K562 (cell line): Measurements from ENCODE around the gene EIF5. TPM values are rescaled to one million over a fixed set of nuclear protein-coding genes. Genes with fewer than 3 reads are reported as not detected.

Experiments used
- ATAC-seq: fragments of 200-7000 bp; cut with Tn5 transposase; 3 replicates; pipeline ENCODE4 v1.9.1; 2020; ENCODE audit warnings: moderate library complexity
- BruUV-seq: library from RNA; stranded (reverse); fragments of 400-500 nt; replicated peaks from 2 replicates; lab custom pipeline; 2021; lab: Mats Ljungman, UMichigan
- CTCF ChIA-PET: fragments of 300-600 bp; formaldehyde crosslinking; extraction: SDS; loops from one replicate; lab custom pipeline; 2021; ENCODE audit warnings: low intra/inter-chr PET ratio; lab: Yijun Ruan, JAX
- POLR2A ChIA-PET: fragments of 300-600, 350-650 bp; sonication (Branson Sonifier 250); formaldehyde crosslinking; extraction: SDS; loops from one replicate; lab custom pipeline; 2021; ENCODE audit warnings: antibody characterized with exemption, inconsistent platforms; lab: Yijun Ruan, JAX
- DNase-seq, 4 experiments: peaks; one replicate each; pipeline versions ENCODE4 v3.0.0 to v3.0.0-alpha.2; 2011 to 2018; ENCODE audit warnings: low spot score in 3 of 4, mixed read lengths in 3 of 4; ENCODE audit errors: extremely low read depth in 1 of 4
- FAIRE-seq: peaks from 2 replicates; lab custom pipeline; 2011; peaks lifted over from hg19 to GRCh38; lab: Jason Lieb, UNC
- H2AFZ ChIP-seq: 2 replicates; pipeline ENCODE4 v1.6.0; 2011; ENCODE audit warnings: low read depth, low read length, control low read depth, inconsistent platforms
- H3K27ac ChIP-seq: fragments of 200-600 bp; 3 replicates; pipeline ENCODE4 v1.8.0; 2011; ENCODE audit warnings: low read depth, mild to moderate bottlenecking, control low read depth, inconsistent platforms, low read length, moderate library complexity, mixed read lengths; ENCODE audit errors: extremely low read depth
- H3K27me3 ChIP-seq, 2 experiments: fragments of 300-600 bp in 1 of 2; 2 replicates in 1 of 2; 3 replicates in 1 of 2; pipeline versions ENCODE4 v1.6.0 to v1.8.0; 2011; ENCODE audit warnings: inconsistent platforms in 2 of 2, low read length in 2 of 2, mild to moderate bottlenecking in 1 of 2, mixed read lengths in 1 of 2, moderate library complexity in 1 of 2; ENCODE audit not compliant: control insufficient read depth in 2 of 2, insufficient read depth in 2 of 2
- H3K36me3 ChIP-seq: fragments of 300-600 bp; 3 replicates; pipeline ENCODE4 v1.8.0; 2011; ENCODE audit warnings: mild to moderate bottlenecking, low read length, inconsistent platforms; ENCODE audit not compliant: control insufficient read depth, insufficient read depth
- H3K4me1 ChIP-seq, 2 experiments: fragments of 200-600 bp in 1 of 2; replicated peaks in 1 of 2; 2 replicates in 1 of 2; 3 replicates in 1 of 2; pipeline versions ENCODE4 v1.5.1 to v1.8.0; 2011; ENCODE audit warnings: inconsistent platforms in 2 of 2, low read length in 2 of 2, mild to moderate bottlenecking in 1 of 2, mixed read lengths in 1 of 2, moderate library complexity in 1 of 2; ENCODE audit not compliant: control insufficient read depth in 2 of 2, insufficient read depth in 2 of 2
- H3K4me2 ChIP-seq: 2 replicates; pipeline ENCODE4 v1.6.1; 2011; ENCODE audit warnings: low read length, control low read depth, inconsistent platforms, mixed read lengths; ENCODE audit not compliant: insufficient read depth
- H3K4me3 ChIP-seq: fragments of 200-600 bp; sonication (generic), shearing (Covaris generic); 2 replicates; pipeline ENCODE4 v1.5.1; 2016; ENCODE audit warnings: control low read depth, inconsistent platforms
- H3K79me2 ChIP-seq: fragments of 200-600 bp; 3 replicates; pipeline ENCODE4 v1.8.0; 2011; ENCODE audit warnings: low read length, inconsistent platforms; ENCODE audit not compliant: control insufficient read depth, insufficient read depth
- H3K9ac ChIP-seq, 2 experiments: 2 replicates each; pipeline versions ENCODE4 v1.6.0 to v1.6.1; 2011; ENCODE audit warnings: low read depth in 2 of 2, low read length in 2 of 2, control low read depth in 1 of 2, inconsistent platforms in 1 of 2, mild to moderate bottlenecking in 1 of 2, mixed read lengths in 1 of 2; ENCODE audit not compliant: insufficient read depth in 1 of 2
- H3K9me1 ChIP-seq: one replicate; pipeline ENCODE4 v1.6.0; 2011; ENCODE audit warnings: inconsistent platforms, mild to moderate bottlenecking, low read length, moderate library complexity; ENCODE audit not compliant: control insufficient read depth, insufficient read depth
- H3K9me3 ChIP-seq: replicated peaks from 2 replicates; pipeline ENCODE4 v1.5.1; 2011; ENCODE audit warnings: low read depth, low read length, inconsistent platforms; ENCODE audit not compliant: control insufficient read depth, insufficient read depth
- H4K20me1 ChIP-seq: replicated peaks from 2 replicates; pipeline ENCODE4 v1.6.1; 2011; ENCODE audit warnings: low read length, inconsistent platforms, mixed read lengths; ENCODE audit not compliant: control insufficient read depth, insufficient read depth
- C11orf30 ChIP-seq: fragments of 450-650 bp; IDR thresholded peaks from 2 replicates; pipeline ENCODE4 v1.6.1; 2016; ENCODE audit warnings: low read depth, mild to moderate bottlenecking
- CBX8 ChIP-seq: fragments of 200-600 bp; sonication (generic); IDR thresholded peaks from 2 replicates; pipeline ENCODE4 v1.6.1; 2012; ENCODE audit warnings: borderline replicate concordance, mixed run types, low read depth, mild to moderate bottlenecking, moderate library complexity, mixed read lengths, low read length, control low read depth, inconsistent platforms; ENCODE audit not compliant: poor library complexity, severe bottlenecking; ENCODE audit errors: extremely low read depth
- MAFF ChIP-seq: IDR thresholded peaks from 2 replicates; pipeline ENCODE4 v1.6.1; 2012; ENCODE audit warnings: low read length, improper control_type of control experiment
- MAFG ChIP-seq: fragments of 450-650 bp; conservative IDR thresholded peaks from 2 replicates; pipeline ENCODE4 v1.6.1; 2016; ENCODE audit warnings: missing genetic modification characterization, missing compliant biosample characterization
- MAFK ChIP-seq: IDR thresholded peaks from 2 replicates; pipeline ENCODE4 v1.6.1; 2011; ENCODE audit warnings: low read length, improper control_type of control experiment
- NUFIP1 ChIP-seq: fragments of 450-650 bp; IDR thresholded peaks from 2 replicates; pipeline ENCODE4 v1.6.1; 2018; ENCODE audit not compliant: partially characterized antibody
- ZBTB8A ChIP-seq: fragments of 450-650 bp; IDR thresholded peaks from 2 replicates; pipeline ENCODE4 v1.6.1; 2018; ENCODE audit warnings: mild to moderate bottlenecking, moderate library complexity; ENCODE audit not compliant: partially characterized antibody
- ZNF316 ChIP-seq: fragments of 450-650 bp; IDR thresholded peaks from 2 replicates; pipeline ENCODE4 v1.6.1; 2016
- ZNF644 ChIP-seq: fragments of 200-800 bp; sonication (Bioruptor generic); IDR thresholded peaks from 2 replicates; pipeline ENCODE4 v1.6.1; 2016; ENCODE audit warnings: low read depth, missing genetic modification characterization, missing compliant biosample characterization
- WGBS: fragments of 100-300 bp; shearing (Covaris generic); methylation state at CpG from one replicate; pipeline ENCODE4 v1.1.6; 2016; ENCODE audit warnings: low coverage, mixed read lengths; ENCODE audit not compliant: insufficient coverage; ENCODE audit errors: missing lambda C conversion rate; 5-methylcytosine and 5-hydroxymethylcytosine counted together
- in situ Hi-C: fragments of 300-500 bp; cut with MboI; formaldehyde crosslinking; loops from 4 replicates; pipeline ENCODE4 v1.15.0; 2018; ENCODE audit warnings: inconsistent platforms, mixed read lengths
- intact Hi-C: fragments of 100-400 bp; cut with micrococcal nuclease; formaldehyde crosslinking; loops from 2 replicates; pipeline ENCODE4 v1.14.2; 2022
- polyA plus RNA-seq, 8 experiments: library from polyadenylated mRNA; depleted of rRNA in 4 of 8; stranded (reverse) in 5 of 8; unstranded in 3 of 8; fragments of >200 nt; fragmentation: Nextera tagmentation in 2 of 8; fragmentation: Illumina TruSeq in 1 of 8; extraction: Ambion mirVana in 2 of 8; extraction: Trizol in 1 of 8; gene quantifications; 2 replicates each; pipeline versions ENCODE4 v1.2.1 to v1.2.3, GENCODE V29; 2011 to 2014; ENCODE audit warnings: inconsistent platforms in 1 of 8, missing spikeins in 1 of 8
- total RNA-seq, 7 experiments: library from RNA; depleted of rRNA in 6 of 7; stranded (reverse); fragments of >200 nt in 6 of 7; fragmentation: Illumina TruSeq in 2 of 7; extraction: Trizol in 2 of 7; gene quantifications; 2 replicates each; pipeline versions ENCODE4 v1.2.1 to v1.2.3, GENCODE V29; 2011 to 2021; ENCODE audit warnings: low replicate concordance in 1 of 7

EIF5 gene
- total and polyA plus RNA-seq, 9 of the 15 experiments (the other 6 are each of a cell fraction or from before 2014, with no cell fraction given) = 92.7 to 442 (median 190) TPM

DNA sequence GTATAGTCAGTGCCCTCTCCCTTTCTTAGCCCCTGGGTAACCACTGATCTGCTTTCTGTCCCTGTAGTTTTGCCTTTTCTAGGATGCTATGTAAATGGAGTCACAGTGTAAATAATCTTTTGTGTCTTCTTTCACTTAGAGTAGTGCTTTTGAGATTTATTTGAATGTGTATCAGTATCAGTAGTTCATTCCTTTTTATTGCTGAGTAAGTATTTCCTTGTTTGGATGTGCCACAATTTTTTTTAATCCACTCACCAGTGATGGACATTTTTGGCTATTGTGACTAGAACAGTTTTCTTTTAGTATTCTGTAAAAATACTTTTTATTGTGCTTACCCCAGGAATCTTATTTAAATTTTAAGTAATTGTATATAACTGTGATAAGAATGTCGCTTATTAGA lies 54.6 kb downstream of the EIF5 start:
- intact Hi-C loops (loop anchor here (5.0 kb wide), 1 partner anchor 56 kb away; the partner anchor contains the start of gene EIF5), in situ Hi-C loops (loop anchor here (5.0 kb wide), 1 partner anchor 91 kb away; no protein-coding TSS in a partner anchor)
- WGBS = 100% methylated on average over 1 of the region's 1 CpG
- Histone ChIP-seq H3K4me2 (peak overlapping the region; percentile 18; the same call in 1 of the 2 replicates), H3K4me3 (no peak overlapping the region), H3K36me3 (peaks cover 8% of the 10 kb centered on the region; the same call in 2 of the 3 replicates), H3K9me1 (no peaks in the 10 kb centered on the region), H3K9ac (no peak overlapping the region), H3K9me3 (no peaks in the 10 kb centered on the region; the same call in 1 of the 2 replicates), H3K4me1 (peaks cover 11 to 28% of the 10 kb centered on the region in 2 experiments; a peak in 4 of 5 replicates), H3K79me2 (peaks cover 85% of the 10 kb centered on the region), H2AFZ (no peak overlapping the region), H3K27me3 (no peaks in the 10 kb centered on the region), H4K20me1 (peaks cover 6% of the 10 kb centered on the region; the same call in 1 of the 2 replicates), H3K27ac (no peak overlapping the region)
- TF ChIP-seq ZBTB8A (no peak), MAFK (peak; percentile 75), CBX8 (no peak), ZNF316 (peak; percentile 95), MAFG (tag) (peak; percentile 81), NUFIP1 (no peak), ZNF644 (tag) (no peak), MAFF (peak; percentile 76), C11orf30 (peak; percentile 87)
- BruUV-seq = no TSS peak
- no peak for DNase-seq
- ATAC-seq = no peak
- CTCF ChIA-PET = no interaction called here
- no peak for FAIRE-seq
- POLR2A ChIA-PET = interaction anchor here (1.2 kb wide), 1 partner anchor 44 kb away, joined by 3 read pairs; no protein-coding TSS in a partner anchor
